Stimulated activated naive CD8-positive, alpha-beta T cell treated with anti-CD3 and anti-CD28 coated beads, Interleukin-15, Interleukin-2, amounts not matched to agents 100 ng/mL and 50 ng/mL, for 24 hours (primary cell): ENCODE results near the gene CMIP.

Experiments
- H3K27ac Mint-ChIP-seq: one replicate; pipeline ENCODE4 v1.8.0; 2021; ENCODE audit warnings: mild to moderate bottlenecking, mixed read lengths
- H3K27me3 Mint-ChIP-seq: one replicate; pipeline ENCODE4 v1.8.0; 2021; ENCODE audit warnings: mixed read lengths
- H3K36me3 Mint-ChIP-seq: one replicate; pipeline ENCODE4 v1.8.0; 2021; ENCODE audit warnings: low read depth, mixed read lengths
- H3K4me1 Mint-ChIP-seq: one replicate; pipeline ENCODE4 v1.8.0; 2021; ENCODE audit warnings: low read depth, mixed read lengths
- H3K4me3 Mint-ChIP-seq: one replicate; pipeline ENCODE4 v1.8.0; 2021; ENCODE audit warnings: mild to moderate bottlenecking, mixed read lengths
- H3K9me3 Mint-ChIP-seq: one replicate; pipeline ENCODE4 v1.8.0; 2021; ENCODE audit warnings: mixed read lengths

The CMIP gene

DNA sequence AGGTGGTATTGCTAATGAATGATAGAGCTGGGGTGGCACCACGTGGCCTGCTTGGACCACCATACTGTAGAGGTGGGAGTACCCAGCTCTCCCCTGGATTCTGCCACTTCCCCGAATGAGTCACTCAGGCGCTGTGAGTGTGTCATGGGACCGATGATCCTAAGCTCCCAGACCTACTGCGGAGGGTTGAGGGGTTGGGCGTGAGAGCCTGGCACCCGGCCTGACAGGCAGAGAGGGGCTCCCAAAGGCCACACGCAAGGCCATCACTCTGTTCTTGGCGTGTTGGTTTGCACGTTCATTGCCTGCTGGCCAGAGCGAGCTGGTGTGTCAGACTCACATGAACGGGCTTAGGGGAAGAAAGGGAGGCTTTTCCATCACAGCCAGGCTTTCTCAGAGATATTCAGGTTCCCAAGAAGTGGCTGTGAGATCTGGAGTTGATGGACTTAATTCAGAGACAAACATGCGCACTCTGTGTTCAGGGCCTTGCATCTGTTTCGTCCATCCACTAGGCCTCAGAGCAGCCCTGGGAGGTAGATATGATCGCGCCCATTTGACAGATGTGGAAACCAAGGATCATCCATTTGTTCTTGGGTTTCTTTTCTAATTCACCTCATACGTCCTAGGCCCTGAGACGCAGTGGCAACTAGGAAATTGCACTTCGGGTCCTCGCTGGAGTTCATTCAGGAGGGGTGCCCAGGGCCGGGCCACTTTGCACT is 41.4 kb downstream of the CMIP start:
- Mint-ChIP-seq H3K4me3 (no peak overlapping the region), H3K4me1 (peaks cover 44% of the 10 kb centered on the region), H3K27me3 (no peaks in the 10 kb centered on the region), H3K27ac (no peak overlapping the region), H3K36me3 (no peaks in the 10 kb centered on the region), H3K9me3 (no peaks in the 10 kb centered on the region)

DNA sequence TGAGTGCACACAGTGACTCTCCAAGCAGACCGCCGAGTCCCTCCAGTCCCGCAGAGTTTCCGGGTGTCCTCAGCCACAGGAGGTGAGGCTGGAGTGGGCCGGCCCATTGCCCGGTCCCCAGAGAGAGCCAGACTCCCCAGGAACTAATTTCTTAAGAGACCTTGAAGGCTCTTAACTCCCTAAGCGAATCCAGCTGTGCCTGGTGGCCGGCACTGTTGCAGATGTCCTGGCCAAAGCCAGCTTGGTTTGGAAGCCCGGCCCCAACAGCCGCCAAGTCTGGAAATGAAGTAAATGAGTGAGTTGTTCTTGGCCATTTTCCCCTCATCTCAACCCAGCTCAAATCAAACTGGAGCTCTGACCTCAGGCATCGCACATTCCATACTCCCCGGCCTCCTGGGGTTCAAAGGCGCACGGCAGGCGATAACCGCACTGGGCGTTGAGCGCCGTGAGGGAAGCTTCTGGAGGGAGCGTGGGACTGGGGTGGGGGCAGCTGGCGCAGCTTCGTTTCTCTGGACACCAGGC is 42.0 kb downstream of the CMIP start:
- H3K4me1 Mint-ChIP-seq, result peaks cover 40% of the 10 kb centered on the region
- no peaks in the 10 kb centered on the region for H3K9me3 Mint-ChIP-seq
- H3K27me3 Mint-ChIP-seq, result no peaks in the 10 kb centered on the region
- no peak overlapping the region for H3K4me3 Mint-ChIP-seq
- H3K27ac Mint-ChIP-seq, result no peak overlapping the region
- H3K36me3 Mint-ChIP-seq, result no peaks in the 10 kb centered on the region

DNA sequence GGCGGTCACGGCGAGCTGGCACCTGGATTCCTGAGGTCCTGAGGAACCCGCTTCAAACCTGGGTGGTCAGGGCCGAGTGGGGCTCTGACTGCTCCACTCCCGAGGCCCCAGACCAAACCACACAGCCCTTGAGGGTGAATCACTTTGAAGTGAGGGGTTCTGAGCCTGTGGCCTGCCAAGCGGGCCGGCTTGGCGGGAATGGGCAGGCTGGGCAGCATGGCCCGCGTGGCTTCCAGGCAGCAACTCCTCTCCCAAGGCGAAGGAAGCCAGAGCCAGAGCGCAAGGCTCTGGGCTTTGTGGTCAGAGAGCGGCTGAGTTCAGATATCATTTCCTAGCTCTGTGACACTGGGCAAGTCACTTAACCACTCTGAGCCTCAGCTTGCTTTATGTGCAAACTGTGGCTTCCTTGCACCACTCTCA is 42.7 kb downstream of the CMIP start:
- Mint-ChIP-seq H3K9me3 (no peaks in the 10 kb centered on the region), H3K4me3 (no peak overlapping the region), H3K27ac (no peak overlapping the region), H3K27me3 (no peaks in the 10 kb centered on the region), H3K4me1 (peaks cover 40% of the 10 kb centered on the region), H3K36me3 (no peaks in the 10 kb centered on the region)

DNA sequence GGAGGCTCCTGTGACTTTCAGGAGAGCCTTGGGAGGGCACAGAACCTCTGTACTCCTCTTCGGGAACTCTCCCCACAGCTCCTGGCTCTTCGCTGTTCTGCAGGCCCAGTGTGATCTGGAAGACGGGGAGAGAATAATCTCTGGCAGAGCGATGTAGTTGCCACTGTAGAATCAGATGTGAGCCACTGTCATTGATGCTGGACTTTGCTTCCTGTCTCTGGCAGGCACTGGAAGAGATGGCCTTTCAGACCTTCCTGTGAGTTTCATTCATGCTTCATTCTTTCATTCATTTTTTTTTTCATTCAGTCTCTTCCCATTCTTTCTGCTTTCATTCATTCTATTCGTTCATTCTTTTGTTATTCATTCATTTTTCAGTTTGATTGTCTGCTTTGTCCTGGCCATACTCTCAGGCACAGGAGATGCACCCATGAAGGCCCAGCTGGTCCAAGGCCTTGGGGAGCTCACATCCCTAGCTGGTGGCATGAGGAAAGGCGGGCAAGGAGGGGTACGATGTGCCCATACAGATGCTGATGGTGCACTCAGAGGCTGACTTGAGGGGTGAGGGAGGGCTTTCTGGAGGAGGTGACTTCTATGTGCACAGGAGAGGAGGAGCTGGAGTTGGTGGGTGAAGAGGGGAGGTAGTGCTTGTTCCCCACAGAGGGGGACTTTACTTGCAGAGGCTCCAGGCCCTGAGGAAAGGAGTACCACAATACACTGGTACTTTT is 44.2 kb downstream of the CMIP start:
- no peaks in the 10 kb centered on the region for H3K27me3 Mint-ChIP-seq
- H3K9me3 Mint-ChIP-seq, result no peaks in the 10 kb centered on the region
- H3K4me3 Mint-ChIP-seq, result no peak overlapping the region
- no peak overlapping the region for H3K27ac Mint-ChIP-seq
- H3K4me1 Mint-ChIP-seq, result peaks cover 41% of the 10 kb centered on the region
- H3K36me3 Mint-ChIP-seq, result no peaks in the 10 kb centered on the region

DNA sequence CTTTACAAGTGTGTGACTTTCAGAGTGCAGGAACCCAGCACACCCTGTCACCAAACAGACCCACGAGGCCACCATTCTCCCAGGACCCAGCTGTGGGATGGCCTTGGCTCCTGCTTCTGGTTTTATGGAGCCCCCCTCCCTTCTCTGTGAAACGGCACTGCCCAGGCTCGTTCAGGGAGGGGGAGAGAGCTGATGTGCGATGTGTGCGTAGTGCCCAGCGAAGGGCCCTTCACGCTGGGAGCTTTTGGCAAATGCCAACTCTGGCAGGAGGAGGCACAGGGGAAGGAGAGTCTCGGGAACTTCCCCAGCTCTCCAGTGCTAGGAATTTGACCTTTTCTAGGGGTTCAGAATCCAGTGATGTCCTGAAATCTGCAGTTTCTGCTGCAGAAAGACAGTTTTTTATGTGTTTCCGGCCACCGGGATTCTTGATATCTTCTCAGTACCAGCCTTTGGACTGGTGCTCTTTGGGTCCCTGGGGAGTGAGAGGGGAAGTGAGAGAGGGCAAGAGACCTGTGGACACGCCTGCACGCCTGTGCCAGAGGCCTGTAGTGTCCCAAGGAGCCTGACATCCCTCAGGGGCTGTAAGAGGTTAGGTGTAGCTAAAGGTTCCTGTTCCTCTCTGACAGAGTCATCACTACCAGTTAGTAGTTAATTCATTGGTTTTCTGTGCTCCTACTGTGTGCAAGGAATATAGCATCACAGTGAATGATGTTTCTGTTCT is 45.1 kb downstream of the CMIP start:
- H3K4me3 Mint-ChIP-seq, result no peak overlapping the region
- H3K27me3 Mint-ChIP-seq, result no peaks in the 10 kb centered on the region
- no peaks in the 10 kb centered on the region for H3K9me3 Mint-ChIP-seq
- H3K36me3 Mint-ChIP-seq, result no peaks in the 10 kb centered on the region
- H3K4me1 Mint-ChIP-seq, result peaks cover 40% of the 10 kb centered on the region
- H3K27ac Mint-ChIP-seq, result no peak overlapping the region

DNA sequence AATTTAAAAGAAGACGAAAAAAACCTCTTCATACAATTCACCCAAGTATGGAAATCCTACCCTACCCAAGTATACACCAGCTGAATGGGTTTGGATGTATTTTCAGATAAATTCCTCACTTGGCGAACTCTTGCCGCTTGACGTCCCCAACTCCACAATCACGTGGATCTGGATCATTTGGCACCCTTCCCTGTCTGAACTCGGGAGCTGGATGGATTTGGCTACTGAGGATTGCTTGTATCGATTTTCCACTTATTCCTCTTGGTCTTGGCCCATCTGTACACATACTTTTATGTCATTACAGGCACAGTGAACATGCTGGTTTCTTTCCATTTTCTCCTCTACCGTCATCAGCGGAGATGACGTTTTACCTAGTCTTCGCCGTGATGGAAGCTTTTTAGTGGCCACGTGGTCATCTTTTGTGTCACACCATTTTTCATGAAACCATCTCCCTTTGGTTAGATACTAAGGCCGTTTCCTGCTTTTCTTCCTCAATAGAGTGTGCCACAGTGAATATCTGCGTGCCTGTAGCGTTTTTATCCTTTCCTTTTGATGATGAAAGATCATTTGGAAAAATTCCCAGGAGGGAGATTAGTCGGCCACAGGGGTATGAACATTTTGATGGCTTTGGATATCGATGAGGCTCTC is 47.1 kb downstream of the CMIP start:
- Mint-ChIP-seq H3K27me3 (no peaks in the 10 kb centered on the region), H3K27ac (no peak overlapping the region), H3K4me1 (peaks cover 37% of the 10 kb centered on the region), H3K9me3 (no peaks in the 10 kb centered on the region), H3K36me3 (no peaks in the 10 kb centered on the region), H3K4me3 (no peak overlapping the region)

DNA sequence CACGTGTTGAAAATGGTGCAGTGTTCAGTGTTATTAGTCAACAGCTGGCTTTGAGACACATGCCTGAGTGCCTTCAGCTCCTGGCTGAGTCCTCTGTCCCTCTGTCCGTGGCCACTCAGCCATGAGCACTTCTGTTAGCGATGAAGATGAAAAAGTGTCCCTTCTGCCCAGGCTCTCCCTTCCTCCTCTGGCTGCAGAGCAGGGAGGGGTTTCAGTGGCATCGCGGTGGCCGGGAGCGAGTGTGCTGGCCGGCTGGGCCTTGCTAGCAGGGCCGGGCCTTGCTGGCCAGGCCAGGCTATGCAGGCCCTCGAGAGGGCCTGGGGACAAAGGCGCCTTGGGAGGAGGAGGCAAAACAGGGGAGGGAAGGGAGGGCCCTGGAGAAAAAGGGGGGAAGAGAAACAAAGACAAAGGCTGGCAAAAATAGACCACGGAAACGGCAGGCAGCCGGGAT is 47.7 kb downstream of the CMIP start:
- no peaks in the 10 kb centered on the region for H3K9me3 Mint-ChIP-seq
- H3K4me1 Mint-ChIP-seq, result peaks cover 38% of the 10 kb centered on the region
- no peaks in the 10 kb centered on the region for H3K36me3 Mint-ChIP-seq
- H3K27me3 Mint-ChIP-seq, result no peaks in the 10 kb centered on the region
- no peak overlapping the region for H3K4me3 Mint-ChIP-seq
- H3K27ac Mint-ChIP-seq, result no peak overlapping the region

DNA sequence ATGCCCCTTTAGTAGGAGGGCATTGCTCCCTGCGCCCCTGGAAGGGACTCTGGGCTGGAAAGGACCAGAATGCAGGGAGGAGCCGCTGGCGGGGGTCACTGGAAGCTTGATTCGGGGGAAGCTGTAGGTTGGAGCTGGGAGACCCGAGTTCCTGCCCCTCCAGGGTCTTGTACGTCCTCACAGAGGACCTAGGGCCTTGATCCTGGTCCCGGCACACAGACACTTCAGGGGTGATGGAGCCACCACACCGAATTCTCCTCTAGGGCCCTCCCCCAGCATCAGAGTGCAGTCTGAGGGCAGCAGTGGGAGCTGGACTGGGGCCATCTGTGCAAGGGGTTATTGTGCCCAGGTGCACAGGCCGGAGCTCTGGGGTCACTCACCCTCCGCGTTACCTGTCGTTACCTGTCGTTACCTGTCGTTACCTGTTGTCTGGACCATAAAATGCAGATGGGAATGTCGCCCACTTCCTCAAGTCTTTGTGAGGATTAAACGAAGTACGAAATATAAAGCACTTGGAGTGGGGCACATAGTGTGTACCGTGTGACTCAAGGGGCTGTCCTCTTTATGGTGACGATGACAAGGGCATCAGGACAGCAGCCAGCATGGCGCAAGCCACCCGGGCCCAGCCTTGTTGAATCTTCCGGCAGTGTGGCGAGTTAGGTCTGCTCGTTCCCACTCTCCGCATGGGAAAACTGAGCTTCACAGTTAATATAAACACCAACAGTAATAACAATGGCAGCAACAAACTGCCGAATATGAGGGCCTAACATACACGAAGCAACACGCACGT is 48.6 kb downstream of the CMIP start:
- Mint-ChIP-seq H3K27ac (no peak overlapping the region), H3K27me3 (no peaks in the 10 kb centered on the region), H3K36me3 (no peaks in the 10 kb centered on the region), H3K4me1 (peaks cover 44% of the 10 kb centered on the region), H3K9me3 (no peaks in the 10 kb centered on the region), H3K4me3 (no peak overlapping the region)

DNA sequence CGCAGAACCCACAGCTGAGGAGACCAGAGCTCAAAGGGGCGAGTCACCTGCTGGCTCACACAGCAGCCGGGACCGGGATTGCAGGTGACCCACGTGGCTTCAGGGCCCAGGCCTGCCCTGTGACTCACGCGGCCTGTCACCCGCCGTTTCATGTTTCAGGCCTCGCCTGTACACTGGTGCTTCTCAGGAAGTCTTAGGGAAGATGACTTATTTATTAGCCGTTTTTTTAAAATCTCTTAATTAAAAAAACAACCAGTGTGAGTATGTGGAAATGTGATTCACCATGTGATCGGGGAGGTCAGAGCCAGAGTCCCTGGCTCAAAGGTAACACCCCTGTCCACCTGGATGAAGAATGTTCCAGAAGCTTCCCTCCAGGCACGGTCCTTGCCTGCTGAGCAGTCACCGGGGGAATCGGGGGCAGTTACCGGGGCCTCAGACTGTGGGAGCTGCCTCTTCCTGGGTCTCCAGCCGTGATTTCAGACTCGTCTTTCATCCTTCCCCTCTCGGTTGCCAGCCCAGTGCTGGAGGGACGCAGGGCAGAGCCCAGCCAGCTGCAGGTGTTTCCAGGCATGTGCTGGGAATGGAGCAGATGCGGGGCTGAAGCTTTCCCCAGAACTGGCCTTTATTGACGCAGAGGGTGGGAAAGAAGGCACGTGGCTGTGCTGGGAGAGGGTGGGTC is 49.3 kb downstream of the CMIP start:
- no peaks in the 10 kb centered on the region for H3K9me3 Mint-ChIP-seq
- H3K27ac Mint-ChIP-seq, result no peak overlapping the region
- no peaks in the 10 kb centered on the region for H3K27me3 Mint-ChIP-seq
- no peak overlapping the region for H3K4me3 Mint-ChIP-seq
- no peaks in the 10 kb centered on the region for H3K36me3 Mint-ChIP-seq
- H3K4me1 Mint-ChIP-seq, result peaks cover 46% of the 10 kb centered on the region

DNA sequence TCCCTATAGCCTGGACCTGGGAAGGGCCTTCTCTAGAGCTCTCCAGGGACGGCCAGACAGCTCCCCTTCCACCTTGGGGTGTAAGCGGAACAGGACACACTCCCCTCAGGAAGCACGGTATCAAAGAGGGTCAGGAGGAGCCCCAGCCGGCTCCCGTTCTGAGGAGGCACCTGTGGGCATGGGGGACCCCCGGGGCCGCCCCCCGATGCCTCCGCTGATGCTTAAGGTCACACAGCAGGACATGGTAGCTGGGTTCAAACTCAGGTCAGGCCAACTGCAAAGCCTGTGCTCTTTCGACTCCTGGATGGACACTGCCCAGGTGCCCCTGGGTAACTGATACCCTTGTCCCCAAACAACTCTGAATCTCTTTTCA is 49.8 kb downstream of the CMIP start:
- Mint-ChIP-seq H3K27ac (no peak overlapping the region), H3K27me3 (no peaks in the 10 kb centered on the region), H3K9me3 (no peaks in the 10 kb centered on the region), H3K36me3 (no peaks in the 10 kb centered on the region), H3K4me3 (no peak overlapping the region), H3K4me1 (peaks cover 47% of the 10 kb centered on the region)

DNA sequence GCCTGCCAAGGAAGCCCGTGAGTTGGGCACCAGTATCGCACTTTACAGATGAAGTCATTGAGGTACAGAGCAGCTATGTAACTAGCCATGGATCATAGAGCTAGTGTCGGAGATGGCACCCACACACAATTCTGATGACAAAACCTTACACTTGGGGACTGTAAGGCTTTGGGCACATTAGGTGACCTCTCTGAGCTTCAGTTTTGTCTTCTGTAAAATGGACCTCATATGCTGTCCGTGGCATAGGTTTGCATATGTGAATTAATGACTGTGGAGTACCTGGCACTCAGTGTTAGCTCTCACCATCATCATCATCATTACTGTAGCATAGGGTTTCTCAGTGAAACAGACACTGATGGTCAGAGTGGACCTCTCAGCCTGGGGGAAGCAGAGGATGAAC is 50.3 kb downstream of the CMIP start:
- Mint-ChIP-seq H3K9me3 (no peaks in the 10 kb centered on the region), H3K36me3 (no peaks in the 10 kb centered on the region), H3K4me3 (no peak overlapping the region), H3K27me3 (no peaks in the 10 kb centered on the region), H3K4me1 (peaks cover 49% of the 10 kb centered on the region), H3K27ac (no peak overlapping the region)

DNA sequence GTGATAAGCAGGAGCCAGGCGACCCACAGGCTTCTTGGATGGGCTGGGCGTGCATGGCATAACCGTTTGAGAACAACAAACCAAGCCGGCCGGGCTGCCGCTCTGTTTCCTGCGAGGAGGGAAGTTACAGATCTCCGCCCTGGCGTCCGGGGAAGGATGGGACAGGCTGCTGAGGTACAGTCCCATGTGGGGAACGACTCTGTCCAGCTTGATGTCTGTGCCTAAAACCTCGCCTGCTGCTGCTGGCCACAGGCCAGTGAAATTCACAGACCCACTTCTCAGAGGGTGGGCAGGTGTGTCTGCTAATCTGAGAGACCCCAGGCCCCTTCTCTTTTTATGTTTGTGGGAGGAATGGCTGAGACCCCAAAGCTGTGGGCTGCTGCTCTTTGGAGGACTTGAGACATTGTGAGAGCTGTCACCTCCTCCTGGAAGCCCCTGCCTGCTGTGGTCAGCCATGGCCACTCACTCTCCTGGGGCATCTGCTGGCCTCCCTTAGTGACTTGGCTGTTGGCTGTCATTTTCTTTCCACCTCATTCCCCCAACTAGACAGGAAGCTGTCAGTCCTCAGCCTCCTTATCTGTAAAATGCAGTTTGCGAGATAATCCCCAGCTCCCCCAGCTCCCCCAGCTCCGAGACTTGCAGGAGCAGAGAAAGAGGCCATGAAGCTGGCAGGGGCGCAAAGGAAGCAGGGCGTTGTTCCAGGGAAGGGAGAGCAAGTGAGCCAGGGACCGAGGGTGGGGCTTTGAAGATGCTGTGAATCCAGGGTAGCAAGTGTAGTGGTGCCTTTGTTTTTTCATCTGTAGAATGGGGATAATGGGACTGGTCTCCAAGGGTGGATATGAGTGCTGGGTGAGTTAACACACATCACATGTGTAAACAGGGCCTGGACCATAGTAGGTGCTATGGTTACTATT is 51.0 kb downstream of the CMIP start:
- Mint-ChIP-seq H3K27ac (no peak overlapping the region), H3K27me3 (no peaks in the 10 kb centered on the region), H3K9me3 (no peaks in the 10 kb centered on the region), H3K4me3 (no peak overlapping the region), H3K36me3 (no peaks in the 10 kb centered on the region), H3K4me1 (peaks cover 49% of the 10 kb centered on the region)

DNA sequence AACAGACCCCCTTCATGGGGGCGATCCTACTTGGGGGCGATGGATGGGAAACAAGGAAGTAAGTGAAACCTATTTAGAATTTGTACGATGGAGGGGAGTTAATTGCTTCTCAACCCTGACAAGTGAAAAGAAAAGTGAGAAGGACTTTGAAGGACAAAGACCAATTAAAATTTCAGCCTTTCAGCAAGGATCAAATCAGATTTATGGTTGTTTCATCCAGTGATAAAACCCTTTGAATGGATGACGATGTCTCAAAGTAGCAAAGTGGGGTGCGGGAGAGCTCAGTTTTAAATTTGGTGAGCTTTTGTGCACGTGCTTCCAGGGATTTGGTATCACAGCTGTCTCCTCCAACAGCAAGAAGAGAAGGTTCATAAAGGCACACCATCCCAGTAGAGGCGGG is 51.7 kb downstream of the CMIP start:
- H3K9me3 Mint-ChIP-seq, result no peaks in the 10 kb centered on the region
- no peaks in the 10 kb centered on the region for H3K27me3 Mint-ChIP-seq
- H3K36me3 Mint-ChIP-seq, result no peaks in the 10 kb centered on the region
- H3K4me1 Mint-ChIP-seq, result peaks cover 56% of the 10 kb centered on the region
- no peak overlapping the region for H3K27ac Mint-ChIP-seq
- H3K4me3 Mint-ChIP-seq, result no peak overlapping the region
